NCI-H1105 (cell line): ENCODE data around the gene DTHD1.

ENCODE experiments used
- DNase-seq: peaks from one replicate; lab custom pipeline; 2025; lab: John Stamatoyannopoulos, UW

Gene DTHD1

DNA sequence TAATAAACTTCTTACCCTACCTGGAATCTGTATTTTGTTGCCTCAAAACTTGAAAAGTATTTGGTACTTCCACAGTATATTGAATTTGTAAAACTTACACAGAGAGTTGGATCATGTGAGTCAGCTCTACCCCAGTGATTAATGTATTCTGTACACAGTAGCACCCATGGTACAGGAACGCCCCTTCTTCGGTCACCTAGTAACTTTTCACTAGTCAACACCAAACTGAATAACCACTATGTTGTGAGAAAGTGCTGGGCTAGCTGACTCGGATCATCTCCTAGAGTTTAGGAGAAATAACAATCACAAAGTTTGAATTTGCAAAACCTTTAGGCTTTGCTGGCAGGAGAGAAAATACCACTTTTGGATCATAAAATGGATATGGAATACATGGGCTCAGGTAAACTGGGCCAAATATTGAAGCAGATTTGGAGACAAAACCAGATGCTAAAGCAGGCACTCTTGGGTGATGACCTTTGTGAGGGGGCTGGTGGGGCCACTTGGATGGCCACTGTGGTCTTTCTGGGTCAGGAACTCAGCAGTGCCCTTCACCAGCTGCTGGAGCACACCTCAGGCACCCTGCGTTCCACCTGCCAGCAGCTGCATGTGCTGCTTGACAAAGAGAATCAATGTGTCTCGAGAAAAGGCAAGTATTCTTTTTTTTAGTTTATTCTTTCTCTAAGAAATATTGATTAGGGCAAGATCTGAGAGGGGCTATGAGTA is at the start of gene DTHD1:
TSS of gene DTHD1 (plus strand) at position 233 of the 723 bp plus-strand sequence. CDS start at position 376, 143 bp downstream.
- DNase-seq, result no peak

DNA sequence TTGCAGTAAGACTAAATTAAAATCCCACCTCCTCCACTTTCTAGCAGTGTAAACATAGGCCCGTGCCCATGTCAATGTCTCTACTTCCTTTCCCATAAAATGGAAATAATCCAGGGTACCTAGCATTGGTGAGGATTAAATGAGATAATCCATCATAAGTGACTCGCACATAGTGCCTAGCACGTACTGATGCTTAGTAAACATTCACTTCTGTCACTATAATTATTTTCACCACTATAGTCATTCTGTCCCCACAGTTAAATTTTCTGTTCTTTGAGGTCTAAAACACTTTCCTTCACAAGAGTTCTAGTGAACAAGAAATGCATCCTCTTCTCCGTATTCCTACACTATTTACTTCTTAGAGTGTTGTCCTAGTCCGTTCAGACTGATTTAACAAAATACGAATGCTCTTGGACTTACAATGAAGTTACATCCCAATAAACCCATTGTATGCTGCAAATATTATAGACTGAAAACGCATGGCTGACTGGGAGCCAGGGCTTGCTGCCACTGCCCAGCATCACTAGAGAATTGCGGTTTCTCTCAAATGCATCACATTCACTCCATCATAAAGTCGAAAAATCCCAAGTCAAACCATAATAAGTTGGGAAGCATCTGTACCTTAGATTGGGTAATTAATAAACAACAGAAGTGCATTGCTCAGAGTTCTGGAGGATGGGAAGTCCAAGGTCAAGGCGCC is 47.7 kb upstream of the DTHD1 start:
- DNase-seq, result no peak

DNA sequence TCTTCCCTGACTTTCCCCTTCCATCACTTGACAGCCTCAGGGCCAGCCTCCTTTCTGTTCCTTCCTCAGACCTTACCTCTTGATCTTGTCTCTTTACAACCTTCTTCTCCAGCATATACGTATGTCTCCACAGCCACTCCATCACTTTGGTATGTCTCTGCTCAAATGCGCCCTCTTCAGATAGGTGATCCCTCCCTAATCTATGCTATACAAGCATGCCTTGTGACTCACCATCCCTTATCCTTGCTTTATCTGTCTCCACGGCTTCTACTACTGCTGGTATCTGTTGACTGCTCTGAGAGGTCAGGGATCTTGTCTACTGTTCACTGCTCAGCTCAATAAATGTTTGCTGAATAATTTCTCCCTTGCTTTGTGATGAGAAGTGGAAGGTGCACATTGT is 46.1 kb upstream of the DTHD1 start:
- no peak for DNase-seq

DNA sequence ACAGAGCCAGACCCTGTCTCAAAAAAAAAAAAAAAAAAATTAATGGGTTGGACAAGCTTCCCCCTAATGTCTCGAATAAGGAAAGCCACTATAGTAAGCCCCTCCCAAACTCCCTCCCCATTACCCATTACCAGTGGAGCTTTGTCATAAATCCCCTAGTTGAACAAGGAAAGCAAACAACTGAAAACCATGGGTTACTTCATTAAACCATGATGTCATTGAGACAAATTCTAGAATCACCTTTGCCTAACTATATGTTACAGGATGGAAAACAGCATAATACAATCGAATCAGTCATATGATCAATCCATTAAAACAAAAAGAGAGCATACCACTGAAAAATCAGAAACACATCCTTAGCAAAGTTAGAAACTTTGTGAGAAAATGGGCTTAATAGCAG is 45.3 kb upstream of the DTHD1 start:
- DNase-seq, result no peak

DNA sequence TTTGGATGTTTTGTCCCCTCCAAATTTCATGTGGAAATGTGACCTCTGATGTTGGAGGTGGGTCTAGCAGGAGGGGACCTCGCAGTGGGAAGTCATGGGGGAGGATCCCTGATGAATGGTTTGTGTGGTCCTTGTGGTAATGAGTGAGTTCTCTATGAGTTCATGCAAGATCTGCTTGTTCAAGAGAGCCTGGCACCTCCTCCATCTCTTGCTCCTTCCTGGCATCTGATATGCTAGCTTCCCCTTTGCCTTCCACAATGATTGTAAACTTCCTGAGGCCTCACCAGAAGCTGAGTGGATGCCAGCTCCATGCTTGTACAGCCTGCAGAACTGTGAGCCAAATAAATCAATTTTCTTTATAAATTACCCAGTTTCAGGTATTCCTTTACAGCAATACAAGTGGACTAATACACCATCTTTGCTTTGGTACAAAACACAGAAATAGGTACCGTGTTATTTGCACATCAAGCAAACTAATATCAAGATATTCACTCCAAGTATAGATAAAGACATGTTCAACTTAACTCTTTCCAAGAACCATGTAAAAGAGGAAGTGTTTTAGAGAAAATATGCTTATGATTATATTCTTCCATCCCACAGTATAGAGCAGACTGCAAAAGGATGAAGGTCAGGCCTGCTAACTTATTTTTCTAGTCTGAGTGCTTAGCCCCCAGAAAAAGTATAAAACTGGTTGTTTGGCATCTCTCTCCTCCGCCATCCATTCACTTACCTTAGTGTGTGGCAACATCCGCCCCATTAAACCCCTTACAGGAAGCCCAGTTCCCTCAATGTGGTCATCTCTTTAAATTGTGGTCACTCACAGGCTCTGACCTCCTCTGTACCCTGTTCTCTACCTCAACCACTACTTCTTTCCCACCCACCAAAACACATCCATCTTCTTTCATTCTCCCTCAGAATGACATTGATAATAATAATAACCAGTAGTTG is 43.8 kb upstream of the DTHD1 start:
- DNase-seq, result no peak

DNA sequence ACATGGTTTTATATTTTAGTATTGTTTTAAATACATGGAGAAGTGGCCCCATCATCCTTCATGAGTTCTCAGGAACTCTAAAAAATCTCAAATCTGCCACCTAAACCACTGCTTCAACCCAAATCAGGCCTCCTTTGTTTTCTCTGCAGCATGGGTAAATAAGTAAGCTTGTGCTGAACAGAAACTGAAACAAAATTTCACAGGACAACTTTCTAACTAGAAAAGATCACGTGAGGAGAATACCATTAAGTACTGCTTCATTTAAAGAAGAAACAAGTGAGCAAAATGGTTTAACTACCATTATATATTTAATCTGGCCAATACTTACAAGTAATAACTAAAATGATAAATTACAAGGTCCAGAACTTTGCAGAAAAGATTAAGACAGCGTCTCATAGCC is 39.6 kb upstream of the DTHD1 start:
- DNase-seq, result no peak

DNA sequence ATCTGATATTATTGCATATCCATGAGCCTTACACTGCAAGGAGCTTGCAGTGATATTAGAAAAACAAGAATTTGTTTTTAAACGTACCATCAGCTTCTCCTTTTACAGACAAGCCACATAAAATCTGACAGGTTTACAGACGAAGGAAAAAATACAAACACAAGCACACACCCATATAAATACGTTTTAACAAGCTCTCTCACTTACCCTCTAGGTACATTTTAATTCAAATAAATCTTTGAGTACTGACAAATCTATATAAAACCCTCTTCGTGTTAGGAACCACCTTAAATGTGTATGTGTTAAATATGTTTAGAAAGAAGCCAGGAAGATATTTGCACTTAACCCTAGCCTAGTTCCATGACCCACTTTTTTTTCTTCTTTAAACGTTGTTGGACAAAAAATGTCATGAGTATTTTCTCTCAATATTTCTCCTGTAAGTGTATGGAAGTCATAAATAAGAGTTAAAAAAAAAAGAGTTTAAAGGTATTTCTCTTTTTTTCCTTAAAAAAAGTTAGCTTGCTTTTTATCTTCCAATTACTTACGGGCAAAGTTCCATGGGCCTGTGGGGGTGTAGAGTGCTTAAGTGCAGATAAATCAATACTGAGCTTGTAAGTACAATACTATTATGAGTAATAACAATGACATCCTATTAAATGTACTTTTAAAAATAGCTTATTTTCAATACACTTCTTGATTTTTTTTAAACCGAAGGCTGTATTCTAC is 38.6 kb upstream of the DTHD1 start:
- no peak for DNase-seq

DNA sequence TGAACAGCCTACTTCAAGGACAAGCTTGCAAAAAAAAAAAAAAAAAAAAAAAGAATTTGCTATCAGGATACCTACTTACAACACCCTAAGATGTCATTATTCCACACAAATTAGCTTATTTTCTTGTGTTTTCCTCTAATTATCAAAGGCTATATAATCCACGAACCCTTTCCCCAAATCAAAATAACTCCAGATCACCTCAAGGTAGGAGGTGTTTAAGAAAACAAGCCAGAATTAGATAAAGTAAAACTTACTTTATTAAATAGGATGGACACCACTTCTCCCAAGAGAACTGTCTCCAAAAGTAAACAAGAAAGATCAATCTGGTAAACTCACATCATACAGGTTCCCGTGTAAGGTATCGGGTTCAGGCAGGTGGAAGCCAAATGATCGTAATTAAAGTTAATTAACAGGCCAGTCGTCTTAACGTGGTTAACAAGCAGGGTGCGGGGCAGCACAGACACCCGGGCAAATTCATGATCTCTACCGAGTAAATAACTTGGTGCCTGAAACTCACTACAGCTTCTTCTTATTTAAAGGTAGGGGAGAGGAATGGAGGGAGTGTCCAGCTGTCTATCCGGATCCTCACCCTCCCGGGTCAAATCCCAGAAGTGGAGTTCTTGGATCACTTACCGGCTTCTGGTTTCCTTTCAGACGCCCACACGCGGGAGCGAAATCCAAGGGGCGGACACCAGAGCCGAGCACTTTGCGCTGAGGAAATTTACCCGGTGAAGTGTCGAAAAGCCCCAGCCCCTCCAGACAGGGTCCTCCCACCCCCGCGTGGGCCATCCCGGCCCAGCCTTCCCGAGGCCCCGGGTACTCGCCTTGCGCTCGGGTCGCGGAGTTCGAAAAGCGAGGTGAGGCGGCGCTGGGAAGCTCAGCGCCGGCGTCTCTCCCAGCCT is 37.8 kb upstream of the DTHD1 start:
- DNase-seq, result peak; percentile 56

DNA sequence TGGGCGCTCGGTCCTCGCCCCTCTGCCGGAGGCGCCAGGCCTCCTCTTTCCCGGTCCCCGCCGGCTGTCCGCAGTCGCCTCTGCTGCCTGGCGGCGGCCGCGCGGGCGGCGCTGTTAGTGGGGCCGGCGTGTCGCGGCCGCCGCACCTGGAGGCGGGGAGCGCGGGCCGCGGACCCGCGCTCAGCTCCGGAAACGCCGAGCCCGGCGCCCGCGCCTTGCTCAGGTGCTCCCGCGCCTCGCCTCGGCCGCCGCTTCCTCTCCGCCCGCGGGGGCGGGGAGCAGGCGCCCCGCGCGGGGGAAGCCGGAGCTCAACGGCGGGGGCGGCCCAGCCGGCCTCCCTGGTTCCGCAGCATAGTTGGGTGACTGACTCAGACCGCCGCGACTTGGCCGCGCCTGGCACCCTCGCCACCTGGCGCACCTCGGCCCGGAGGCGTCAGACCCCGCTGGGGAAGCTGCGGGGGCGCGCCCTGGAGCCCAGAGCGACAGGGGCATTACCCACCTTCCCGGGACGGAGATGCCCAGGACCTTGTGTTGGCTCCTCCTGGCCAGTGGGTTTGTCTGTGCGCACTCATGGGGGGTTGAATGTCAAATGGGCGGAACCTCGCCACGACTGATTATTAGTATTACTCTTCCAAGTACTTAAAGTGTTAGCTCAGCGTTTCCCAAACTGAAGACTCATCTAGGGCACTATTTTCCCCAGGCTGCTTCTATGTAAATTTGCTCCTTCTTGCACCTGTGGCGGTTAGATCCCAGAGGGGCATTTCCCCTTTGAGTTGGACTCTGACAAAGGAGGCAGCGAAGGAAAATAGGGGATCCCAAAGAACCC is 36.9 kb upstream of the DTHD1 start, which contains the start of gene ARAP2:
TSS of gene ARAP2 (minus strand) at position 258 of the 826 bp plus-strand sequence. CDS start 15,028 bp downstream, outside the sequence.
- DNase-seq, result peak; percentile 45

DNA sequence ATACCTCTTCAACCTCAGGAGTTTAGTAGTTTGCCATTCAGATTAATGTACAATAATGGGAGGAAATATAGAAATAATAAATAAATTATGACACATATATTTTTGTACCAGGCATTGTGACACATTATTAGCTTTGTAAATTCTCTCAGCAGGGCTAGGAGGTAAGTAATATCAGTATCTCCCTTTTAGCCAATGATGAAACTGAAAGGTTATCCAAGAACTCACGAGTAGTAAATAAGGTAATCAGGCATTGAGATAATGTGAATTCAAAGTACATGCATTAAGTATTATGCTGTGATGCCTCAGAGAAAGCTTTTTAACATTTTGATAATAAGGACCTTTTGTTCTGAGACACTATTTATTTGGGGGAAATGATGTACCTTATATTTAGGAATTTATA is 31.8 kb upstream of the DTHD1 start:
- no peak for DNase-seq

DNA sequence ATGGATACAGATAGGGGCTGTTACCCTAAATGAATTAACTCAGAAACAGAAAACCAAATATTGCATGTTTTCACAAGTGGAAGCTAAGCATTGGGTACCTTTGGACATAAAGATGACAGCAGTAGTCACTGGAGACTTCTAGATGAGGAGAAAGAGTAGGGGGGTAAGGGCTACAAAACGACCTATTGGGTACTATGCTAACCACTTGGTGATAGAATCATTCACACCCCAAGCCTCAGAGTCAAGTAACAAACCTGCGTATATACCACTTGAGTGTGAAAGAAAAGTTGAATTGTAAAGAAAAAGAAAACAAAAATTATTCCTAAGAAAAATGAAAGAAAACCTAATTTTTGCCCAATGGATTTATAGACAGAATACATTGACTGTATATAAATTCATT is 29.4 kb upstream of the DTHD1 start:
- no peak for DNase-seq

DNA sequence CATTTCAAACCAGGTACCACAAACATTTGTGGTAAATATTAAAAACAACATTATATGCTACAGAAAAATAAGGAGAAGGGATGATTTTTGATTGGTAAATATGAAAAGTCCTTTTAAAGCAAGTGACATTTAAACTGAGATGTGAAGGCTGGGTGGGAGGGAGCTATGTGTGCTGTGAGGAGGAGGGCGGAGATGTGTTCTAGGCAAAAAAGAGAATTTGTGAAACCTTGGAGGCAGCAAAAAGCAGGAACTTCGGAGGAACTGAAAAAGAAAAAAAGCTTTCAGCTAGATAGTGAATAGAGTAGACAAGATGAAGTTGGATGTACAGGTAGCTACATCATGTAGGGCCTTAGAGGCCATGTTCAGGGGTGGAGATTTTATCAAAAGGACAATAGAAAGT is 27.0 kb upstream of the DTHD1 start:
- no peak for DNase-seq

DNA sequence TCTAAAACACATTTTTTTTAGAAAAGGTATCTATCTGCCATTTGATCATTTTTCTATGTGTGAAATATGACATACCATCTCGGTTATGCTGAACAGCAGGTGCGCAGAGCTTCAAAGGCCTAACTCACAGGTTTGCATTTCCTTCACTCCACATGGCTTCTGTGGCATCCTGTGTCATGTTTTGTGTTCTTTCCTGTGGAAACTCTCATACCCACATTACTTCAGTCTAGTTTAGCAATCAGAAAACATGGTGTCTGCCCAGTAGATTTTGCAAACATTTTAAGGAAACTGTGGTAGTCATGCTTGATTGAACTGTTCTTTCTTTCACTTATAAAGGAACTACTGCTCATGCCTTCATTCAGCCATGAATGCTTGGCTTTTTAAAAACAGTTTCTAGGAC is 25.8 kb upstream of the DTHD1 start:
- no peak for DNase-seq

DNA sequence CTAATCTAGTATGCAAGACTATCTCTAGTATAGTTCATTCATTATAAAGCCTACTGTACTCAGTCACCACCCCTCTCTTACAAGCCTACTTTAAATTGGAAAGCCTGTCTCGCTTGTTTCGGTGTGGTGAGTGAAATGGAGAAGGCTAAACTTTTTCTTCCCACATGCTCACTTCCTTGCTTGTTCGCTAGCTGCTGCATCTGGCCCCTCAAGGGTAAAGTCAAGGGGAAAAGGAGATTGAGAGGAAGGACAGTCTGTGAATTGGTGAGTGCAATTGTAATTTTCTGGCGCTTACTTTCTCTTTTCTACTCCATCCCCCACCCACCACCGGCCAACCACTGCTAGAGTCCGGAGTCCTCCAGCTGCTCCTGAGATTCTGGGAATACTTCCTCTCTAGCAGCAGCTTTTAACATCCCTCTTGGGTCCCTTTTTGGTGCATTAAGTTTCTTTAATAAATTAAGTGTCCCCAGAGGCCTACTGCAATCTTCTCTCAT is 25.0 kb upstream of the DTHD1 start:
- DNase-seq, result no peak

DNA sequence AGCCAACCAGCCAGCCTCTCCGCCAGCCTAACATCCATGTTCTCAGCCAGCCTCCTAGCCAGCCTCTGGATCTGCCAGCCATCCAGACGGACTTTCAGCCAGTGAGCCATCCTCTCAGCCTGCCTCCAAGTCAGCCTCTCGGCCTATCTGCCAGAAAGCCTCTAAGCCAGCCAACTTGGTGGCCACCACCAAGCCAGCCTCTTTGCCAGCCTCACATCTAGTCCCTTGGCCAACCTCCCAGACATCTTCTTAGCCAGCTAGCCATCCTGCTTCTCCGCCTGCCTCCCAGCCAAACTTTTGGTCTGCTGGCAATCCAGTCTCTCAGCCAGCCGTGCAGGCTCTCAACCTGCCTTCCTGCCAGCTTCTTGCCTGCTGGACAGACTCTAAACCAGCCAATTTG is 20.7 kb upstream of the DTHD1 start:
- no peak for DNase-seq

DNA sequence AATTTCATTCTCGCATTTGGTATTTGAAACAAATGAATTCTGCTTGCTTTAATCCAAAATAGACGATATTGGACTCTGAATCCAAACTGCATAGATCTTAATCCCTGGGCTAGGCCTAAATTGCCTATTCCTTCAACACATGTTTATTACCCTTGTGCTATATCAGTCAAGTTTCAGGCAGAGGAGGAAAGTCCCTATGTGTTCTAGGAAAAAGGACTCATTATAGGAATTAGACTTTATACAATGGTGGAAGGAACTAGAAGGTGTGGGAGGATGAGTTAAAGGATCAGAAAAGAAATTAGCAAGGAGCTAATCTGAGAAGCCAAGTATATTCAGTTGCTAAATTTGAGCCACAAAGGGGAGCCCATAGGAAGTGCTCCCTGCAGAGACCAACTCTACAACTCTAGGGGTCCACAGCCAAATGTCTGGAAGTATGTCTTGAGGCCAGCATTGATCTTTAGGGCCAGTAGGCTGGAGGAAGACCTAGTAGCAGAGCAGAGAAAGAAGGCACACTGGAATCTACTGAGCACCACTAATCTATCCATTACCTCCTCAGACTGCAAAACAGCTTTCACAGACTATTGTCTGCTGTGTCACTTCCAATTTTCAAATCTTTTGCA is 17.1 kb upstream of the DTHD1 start:
- no peak for DNase-seq

DNA sequence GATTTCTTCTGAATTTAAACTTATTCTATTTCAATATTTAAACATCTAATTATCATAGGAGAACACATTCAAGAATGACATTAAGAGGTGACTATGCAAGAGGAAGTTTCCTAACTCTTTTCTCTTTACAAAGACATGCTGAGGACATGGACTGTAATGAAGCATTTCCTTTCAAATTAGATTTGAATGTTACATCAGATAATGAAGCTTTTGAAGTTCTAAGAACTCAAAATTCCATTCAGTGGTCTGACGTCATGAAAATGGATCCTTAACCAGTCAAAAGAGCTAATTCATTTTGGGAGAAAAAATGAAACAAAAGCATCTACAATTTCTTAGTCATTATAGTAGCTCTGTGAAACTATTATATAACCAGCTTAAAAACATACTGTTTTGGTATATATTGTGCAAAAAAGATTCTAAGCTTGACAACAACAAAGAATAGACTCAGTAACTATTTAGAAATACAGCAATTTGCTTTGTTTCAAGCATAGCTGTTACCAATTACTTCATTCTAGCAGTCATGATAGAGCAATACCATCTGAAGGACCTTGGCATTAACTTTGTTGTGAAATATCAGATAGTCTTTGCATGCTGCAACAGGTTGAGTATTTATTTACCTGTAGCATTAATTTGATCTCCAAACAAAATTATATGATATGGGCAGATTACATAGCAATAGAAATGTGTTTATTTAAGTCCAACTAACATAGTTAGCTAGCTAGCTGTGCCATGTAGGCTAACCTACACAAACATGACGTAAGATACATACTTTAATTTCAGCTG is 13.7 kb upstream of the DTHD1 start:
- DNase-seq, result no peak

DNA sequence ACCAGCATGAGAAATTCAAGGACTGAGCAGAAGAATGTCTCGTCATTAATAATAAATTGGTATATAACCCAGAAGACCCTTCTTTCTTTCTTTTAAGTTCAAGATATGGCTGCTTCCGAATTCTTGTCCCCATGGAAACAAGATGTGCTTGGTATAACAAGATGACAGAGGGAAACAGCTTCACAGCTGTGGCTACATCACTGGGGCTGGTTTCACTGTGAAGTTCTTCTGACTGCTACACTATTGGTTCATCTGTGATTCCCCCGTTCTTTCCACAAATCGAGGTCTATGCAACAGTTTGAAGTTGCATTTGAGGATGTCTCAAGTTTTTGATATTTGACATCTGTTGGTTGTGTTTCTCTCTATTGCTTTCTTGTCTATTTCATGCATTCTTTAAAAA is 12.3 kb upstream of the DTHD1 start:
- DNase-seq, result no peak
